COR-L47 (cell line): Measurements from ENCODE around the gene MICU2.
"Not testable (repeated sequence)": the region's sequence is repeated elsewhere in the genome, so short reads cannot be mapped to it uniquely, and the experiment has no call there.

Source experiments
- DNase-seq: peaks from one replicate; lab custom pipeline; 2025; lab: John Stamatoyannopoulos, UW

Gene MICU2

DNA sequence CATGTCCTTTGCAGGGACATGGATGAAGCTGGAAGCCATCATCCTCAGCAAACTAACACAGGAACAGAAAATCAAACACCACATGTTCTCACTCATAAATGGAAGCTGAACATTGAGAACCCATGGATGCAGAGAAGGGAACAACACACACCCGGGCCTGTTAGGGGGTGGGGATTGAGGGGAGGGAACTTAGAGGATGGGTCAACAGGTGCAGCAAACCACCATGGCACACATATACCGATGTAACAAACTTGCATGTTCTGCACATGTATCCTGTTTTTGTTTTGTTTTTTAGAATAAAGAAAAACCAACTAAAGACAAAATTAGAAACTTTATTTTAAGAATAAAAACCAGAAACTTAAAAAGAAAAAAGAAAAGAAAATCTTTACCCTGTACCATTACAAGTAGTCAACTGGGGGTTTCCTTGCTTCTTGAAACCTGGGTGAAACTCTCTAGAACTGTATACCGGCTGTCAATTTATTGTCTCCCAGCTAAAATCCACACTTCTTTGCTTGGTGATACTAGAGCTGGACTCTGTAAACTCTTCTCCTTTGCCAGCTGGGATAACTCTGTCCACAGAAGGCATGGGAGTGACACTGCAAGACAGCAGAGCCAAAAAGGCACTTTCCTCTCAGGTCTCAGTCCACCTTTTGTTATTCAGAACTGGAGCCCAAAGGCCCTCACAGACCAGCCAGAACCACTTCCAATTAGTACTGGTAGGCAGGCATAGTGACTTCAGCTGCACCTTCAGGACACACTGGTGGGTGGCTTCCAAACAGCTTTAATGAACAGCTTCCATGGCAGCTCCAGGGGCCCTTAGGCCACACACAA lies 9.0 kb downstream of the MICU2 start:
- no peak for DNase-seq

DNA sequence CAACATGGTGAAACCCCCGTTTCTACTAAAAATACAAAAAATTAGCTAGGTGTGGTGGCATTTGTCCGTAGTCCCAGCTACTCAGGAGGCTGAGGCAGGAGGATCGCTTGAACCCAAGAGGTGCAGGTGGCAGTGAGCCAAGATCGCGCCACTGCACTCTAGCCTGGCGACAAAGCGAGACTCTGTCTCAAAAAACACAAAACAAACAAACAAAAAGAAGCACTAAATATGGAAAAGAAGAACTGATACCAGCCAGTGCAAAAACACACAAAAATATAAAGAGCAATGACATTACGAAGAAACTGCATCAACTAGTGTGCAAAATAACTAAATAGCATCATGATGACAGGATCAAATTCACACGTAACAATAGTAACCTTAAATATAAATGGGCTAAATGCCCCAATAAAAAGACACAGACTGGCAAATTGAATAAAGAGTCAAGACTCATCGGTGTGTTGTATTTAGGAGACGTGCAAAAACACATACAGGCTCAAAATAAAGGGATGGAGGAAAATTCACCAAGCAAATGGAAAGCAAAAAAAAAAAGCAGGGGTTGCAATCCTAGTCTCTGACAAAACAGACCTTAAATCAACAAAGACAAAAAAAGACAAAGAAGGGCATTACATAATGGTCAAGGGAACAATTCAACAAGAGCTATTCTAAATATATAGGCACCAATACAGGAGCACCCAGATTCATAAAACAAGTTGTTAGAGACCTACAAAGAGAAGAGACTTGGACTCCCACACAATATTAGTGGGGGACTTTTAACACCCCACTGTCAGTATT lies 13.1 kb downstream of the MICU2 start:
- not testable (repeated sequence) for DNase-seq

DNA sequence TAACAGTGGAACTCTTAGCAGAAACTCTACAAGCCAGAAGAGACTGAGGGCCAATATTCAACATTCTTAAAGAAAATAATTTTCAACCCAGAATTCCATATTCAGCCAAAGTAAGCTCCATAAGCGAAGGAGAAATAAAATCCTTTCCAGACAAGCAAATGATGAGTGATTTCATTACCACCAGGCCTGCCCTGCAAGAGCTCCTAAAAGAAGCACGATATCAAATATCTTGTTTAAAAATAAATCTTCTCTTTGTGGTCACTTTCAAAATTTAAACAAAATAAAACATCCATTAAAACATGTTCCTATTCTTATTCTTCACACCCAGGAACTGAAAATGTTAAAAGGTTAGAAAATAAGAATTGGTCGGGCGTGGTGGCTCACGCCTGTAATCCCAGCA lies 13.7 kb downstream of the MICU2 start:
- no peak for DNase-seq

DNA sequence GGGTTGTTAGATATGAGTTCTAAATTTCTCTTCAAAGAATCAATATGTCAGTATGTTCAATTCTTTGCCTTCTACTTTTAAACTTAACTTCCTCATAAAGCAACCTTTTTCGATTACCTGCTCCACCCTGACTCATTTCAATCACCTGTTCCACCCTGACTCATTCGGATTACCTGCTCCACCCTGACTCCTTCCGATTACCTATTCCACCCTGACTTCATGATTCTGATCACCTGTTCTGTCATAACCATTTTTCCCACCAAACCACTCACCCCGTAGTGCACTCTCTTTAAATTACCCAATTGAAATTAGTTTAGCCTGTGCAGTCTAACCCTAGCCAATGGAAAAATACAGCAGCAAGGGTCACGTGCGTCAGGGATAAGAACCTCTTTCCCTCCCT lies 14.5 kb downstream of the MICU2 start:
- not testable (repeated sequence) for DNase-seq

DNA sequence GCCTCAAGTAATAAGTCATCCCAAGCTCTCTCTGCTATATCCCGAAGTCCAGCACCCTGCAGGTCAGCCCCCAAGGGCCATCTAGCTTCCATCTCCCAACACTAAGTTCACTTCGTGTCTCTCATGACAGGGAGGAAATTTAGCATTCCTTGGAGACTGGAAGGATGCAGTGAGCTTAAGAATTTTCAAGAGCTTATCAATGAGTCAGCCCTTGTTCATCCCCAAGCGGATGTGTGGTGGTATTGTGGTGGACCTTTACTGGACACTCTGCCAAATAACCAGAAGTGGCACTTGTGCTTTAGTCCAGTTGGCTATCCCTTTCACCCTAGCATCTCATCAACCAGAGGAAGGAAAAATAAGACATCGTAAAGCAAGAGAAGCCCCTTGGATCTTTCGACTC lies 15.6 kb downstream of the MICU2 start:
- DNase-seq = not testable (repeated sequence)

DNA sequence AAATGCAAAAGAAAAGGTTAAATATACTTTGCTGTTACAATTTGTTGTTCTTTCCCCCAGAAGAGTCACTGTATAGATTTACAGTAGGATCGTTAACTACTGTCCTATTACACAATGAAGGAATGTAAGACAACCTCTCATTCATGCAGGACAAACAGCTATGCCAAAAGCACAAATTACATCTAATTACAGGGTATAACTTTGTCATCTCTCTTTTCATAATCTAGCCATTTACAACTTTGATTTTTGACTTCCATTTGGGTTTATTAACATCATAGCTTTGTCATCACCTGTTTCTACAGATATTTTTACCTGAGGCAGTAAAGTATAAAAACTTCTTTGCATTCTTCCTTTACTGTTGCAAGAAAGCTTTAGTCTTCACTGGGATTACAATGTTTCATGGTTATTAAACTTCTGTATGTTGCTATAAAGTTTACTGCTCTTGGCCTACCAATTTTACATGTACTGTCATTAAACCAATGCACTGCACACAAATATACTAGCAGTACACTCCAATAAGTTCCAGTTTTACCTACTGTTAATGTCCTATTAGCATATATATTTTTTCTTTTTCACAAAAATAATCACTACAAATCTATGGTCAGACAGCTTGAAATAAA lies 18.9 kb downstream of the MICU2 start:
- no peak for DNase-seq

DNA sequence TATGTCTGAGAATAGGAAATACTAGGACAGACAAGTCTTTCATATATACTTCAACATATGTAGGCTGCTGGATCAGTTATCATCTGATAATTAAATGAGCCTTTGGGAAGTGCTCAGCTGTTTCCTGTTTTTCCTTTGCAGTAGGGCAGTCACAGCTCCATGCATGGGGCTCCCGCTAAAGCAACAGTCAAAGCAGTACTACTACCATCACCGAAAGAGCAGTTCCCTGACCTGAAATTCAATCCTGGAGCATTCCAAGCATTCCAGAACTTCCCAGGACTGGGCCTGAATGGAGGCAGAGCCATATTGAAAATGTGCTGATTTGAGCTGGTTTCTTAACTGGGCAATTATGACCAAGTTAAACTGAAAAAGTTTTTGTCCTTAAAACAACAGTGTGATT lies 20.5 kb downstream of the MICU2 start:
- DNase-seq = no peak

DNA sequence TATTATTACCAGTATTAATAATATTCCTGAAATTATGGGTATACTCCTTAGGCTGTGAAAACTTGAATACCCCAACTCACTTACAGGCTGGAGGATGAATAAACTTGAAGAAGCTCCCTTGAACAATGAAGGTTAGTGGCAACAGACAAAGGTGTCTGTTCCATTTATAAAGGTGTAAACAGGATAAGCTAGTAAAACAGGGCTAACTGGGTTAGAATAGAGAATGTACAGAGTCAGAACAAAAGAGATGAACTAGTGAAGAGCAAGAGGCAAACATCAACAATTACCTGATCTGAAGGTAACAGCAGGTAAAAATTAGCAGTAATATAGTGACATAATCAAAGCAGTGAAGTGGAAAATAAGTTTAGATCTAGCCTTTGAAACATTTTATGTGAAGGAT lies 23.2 kb downstream of the MICU2 start:
- DNase-seq = no peak

DNA sequence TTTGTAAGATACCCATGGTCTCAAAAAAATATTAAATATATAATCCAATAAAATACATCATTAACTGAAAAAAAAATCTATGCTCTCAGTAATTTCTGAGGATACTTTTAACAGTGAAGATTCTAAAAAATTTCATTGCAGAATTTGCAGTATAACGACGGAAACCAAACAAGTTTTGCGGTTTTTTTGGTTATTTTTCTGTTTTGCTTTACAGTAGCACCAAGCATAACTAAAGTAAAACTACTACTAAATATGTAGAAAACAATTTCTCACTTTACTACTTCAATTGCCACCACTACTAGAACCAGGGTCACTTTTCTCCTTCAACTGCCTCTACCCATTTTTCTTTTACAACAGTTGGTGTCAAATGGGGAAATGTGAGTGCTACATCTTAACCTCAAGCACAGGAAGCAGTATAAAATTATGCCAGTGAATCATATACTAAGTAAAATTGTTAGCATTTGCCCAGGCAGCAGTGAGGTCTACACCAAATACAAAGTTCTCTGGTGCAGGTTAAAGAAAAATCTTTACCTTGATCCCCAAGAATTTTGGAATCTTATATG lies 24.1 kb downstream of the MICU2 start:
- no peak for DNase-seq

DNA sequence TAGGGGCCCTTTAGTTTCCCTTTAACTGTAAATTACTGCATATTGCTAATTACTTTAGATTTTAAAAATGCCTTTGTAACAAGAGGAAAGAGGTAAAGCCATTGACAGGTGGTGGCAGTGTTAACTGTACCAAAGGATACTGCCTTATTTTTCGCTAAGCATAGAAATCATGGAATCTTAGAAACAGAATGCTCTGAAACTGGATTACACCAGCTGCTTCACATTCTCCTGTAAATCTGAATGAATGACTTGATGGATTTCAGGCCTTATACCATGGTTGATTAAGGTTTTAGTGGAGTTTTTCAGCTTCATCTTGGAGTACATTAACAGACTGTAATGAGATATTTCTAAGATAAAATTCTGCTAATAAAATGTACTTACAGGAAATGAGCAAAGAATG lies 25.2 kb downstream of the MICU2 start:
- DNase-seq = no peak

DNA sequence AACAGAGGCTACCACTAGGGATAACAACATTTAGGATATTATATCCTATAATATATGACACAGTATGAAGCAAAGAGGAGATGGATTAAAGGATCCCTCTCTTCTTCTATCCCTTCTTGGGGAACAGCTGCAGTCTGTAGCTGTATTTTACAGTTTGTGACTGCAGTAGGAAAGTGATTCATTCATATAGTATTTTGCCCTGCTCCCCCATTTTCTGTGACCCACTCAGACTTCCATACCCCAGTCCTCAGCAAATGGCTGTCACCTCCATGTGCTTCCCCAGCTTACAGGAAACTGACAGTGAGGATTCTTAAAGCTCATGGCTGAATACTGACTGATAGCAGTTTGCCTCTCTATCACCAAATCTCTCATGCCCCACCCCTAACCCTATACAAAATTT lies 27.5 kb downstream of the MICU2 start:
- DNase-seq = no peak

DNA sequence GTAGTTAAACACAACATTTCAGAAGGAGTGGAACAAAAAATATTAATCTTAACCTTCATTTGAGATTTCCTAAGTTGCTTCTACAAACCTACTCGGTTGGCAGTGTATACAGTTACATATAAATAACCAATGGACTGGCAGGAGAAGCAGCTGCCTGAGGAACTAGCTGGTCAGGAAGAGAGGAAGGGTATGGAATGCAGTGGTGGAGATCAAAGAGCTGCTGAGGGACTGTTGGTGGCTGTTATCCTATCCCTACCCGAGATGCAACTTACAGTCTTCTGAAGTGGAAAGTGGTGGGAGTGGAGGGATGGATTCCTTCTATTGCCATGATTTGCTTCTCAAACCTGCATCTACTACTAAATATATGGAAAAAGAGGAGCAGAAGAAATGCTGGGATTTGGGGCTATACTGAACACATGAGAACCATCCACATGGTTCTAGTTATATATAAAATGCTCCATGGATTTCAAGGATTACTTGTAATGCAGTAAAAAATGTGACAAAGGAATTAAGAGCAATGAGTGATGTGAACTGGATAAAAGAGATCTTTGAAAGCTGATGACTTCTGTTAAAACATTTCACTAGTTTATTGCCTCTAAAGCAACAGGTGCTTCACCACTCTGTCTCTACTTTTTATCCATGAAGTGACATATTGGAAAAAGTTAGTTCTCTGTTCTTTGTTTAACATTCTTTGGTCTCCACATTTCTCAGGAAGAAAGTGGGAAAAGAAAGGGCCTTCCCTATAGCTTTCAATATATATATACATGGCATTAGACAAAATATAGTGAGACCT lies 29.9 kb downstream of the MICU2 start:
- no peak for DNase-seq

DNA sequence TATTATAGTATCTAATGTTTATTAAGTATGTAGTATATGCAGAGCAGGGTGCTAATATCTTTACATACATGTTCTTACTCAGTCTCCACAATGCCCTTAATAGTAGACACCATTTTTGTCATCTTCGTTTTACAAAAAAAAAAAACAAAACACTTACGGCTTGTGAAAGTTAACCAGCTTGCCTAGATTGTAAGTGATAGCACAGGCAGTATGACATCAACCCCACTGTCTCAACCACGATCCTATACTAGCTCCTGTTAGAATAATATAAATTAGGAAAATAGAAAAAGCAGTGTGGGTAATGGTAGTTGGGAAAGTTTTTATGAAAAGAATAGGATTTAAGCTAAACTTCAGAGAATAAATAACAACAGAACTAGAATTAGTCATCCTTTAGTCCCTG lies 34.3 kb downstream of the MICU2 start:
- DNase-seq = no peak

DNA sequence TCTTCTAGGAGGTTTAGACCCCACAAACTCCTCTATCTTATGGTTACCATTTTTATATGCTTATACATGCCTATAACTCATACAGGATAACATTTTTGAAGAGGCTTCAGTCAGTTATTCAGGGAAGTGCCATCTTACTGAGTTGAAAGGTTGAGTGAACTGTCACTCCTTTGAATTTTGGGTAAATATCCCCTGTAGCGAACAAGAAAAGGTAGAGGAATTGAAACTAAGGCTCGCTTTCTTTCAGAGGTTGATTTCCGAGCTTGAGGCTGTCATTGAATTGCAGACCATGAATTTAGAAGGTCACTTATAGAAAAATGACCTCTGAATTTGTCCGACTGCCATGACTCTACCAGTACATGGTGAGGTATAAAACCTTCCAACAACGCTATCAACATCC lies 35.1 kb downstream of the MICU2 start:
- no peak for DNase-seq

DNA sequence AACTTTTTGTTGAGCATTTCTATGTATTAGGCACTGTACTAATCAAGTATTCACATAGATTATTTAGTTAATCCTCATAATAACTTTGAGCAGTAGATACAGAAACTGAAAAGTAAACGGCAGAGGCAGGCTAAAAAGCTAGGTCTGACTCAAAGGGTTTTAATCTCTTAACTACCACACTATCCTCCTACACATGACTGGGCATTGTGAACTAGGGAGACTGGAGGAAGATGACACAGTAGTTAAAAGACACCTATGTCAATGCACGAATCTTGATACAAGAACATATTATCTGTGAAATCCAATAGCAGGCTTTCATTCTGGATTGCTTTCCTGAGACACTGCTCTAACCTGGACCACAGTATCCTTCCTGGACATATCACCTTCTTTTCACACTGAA lies 36.3 kb downstream of the MICU2 start:
- no peak for DNase-seq

DNA sequence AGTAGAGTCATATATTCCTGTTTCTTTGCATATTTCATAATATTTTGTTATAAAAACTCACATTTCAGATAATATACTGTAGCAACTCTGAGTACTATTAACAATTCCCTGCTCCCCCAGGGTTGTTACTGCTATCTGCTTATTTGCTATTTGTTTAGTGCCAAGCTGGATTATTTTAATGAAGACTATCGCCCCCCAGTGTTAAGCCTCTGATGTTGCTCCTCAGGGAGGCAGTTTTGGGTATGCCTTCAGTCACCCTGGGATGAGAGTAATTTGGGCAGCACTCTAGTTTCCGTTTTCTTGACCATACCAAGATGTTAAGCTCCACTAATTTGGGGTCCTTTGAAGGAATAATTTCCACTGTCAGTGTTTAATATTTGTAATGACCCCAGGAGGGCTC lies 46.0 kb downstream of the MICU2 start:
- peak; percentile 1 for DNase-seq

DNA sequence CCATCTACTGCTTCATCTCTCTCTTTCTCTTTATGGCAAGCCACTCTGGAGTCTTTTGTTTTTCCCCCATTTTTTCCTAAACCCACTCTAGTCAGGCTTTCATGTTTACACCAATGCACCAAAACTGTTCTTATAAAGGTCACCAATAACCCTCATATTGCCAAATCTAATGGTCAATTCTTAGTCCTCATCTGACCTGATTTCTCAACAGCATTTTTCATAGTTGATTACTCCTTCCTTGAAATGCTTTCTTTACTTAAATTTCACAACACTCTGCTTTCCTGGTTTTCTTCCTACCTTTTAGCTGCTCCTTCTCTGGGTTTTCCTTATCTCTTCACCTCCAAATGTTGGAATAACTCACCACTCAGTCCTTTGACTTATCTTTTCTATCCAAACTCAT lies 47.9 kb downstream of the MICU2 start:
- DNase-seq = no peak

DNA sequence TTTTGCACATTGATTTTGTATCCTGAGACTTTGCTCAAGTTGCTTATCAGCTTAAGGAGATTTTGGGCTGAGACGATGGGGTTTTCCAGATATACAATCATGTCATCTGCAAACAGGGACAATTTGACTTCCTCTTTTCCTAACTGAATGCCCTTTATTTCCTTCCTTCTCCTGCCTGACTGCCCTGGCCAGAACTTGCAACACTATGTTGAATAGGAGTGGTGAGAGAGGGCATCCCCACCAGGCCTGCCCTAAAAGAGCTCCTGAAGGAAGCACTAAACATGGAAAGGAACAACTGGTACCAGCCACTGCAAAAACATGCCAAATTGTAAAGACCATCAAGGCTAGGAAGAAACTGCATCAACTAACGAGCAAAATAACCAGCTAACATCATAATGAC lies 50.7 kb downstream of the MICU2 start:
- DNase-seq = not testable (repeated sequence)

DNA sequence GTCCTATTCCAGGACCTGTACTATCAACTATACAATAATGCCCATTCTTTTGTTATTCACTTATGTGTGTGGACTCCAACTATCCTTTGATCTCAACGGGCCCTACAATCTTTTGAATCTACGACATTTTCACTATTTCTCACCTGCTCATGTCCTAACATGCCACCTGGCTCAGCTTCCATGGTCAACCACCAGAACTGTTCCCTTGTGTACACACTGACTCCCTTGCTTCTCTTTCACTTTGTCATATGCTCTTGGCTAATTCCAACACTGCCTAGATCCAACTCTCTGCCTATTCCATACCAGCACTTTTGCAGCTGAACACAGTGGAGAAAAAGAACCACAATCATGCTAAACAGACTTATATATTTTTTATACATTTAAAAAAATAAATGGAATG lies 53.1 kb downstream of the MICU2 start:
- no peak for DNase-seq

DNA sequence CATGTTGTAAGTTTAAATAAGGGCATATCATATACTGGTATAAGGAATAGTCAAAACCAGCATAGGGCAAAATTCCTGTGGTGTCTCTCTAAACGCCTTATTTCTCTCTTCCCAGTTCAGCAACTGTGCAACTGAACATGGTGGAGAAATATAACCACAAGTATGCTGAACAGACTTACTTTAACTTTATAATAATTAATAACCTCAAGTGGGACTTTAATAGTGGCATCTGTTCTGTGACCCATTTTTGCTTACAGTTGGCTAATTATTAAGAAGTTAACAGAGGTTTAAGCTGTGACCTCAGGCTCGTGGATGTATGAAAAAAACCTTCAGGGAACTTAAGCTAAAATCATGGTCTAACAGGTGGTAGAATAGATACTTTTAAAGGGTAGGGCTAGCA lies 54.3 kb downstream of the MICU2 start:
- no peak for DNase-seq

DNA sequence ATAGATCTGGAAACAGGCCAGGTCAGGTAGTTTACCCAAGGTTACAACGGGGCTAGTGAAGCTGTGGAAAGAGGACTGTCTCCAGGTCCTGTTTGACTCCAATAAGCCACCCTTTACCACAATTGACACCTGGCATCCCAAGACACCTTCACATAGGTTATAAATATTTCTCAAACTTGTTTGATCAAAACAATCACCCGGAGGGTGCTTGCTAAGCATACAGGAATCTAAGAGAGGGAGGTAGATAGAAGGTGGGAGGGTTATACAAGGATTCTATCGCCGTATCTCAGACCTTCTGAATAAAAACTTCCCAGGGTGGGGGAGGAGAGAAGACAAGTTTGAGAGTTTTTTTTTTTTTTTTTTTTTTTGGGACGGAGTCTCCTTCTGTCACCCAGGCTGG lies 55.4 kb downstream of the MICU2 start:
- no peak for DNase-seq

DNA sequence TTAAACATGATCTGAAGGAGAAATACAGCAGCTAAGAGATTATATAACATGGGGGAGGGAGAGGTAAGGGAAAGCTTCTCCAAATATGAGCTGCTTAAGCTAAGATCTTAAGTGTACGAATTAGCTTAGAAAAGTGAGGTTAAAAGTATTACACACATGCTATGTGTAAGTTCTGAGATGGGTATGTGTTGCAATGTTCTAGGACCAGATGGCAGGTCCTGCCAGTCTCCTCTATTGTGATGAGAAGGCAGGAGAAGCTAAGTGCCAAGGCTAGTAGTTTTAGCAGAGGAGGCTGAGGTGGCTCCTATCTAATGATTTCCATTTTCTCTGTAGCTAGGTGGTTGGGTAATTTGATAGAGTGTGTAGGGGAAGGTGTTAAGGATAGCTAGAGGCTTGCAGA lies 57.6 kb downstream of the MICU2 start:
- DNase-seq = no peak
